IMR-90 (cell line): ENCODE results near the gene PAM. TPM values are rescaled to one million over a fixed set of nuclear protein-coding genes. Genes with fewer than 3 reads are reported as not detected.

ENCODE experiments used
- ATAC-seq: fragments of 200-7000 bp; cut with Tn5 transposase; 2 replicates; pipeline ENCODE4 v1.9.1; 2020; ENCODE audit warnings: low read depth, mild to moderate bottlenecking, moderate library complexity
- BruUV-seq: library from RNA; stranded (reverse); fragments of 400-500 nt; replicated peaks from 2 replicates; lab custom pipeline; 2021; lab: Mats Ljungman, UMichigan
- CTCF ChIA-PET: fragments of 300-600 bp; formaldehyde crosslinking; extraction: SDS; loops from one replicate; lab custom pipeline; 2021; ENCODE audit warnings: antibody characterized with exemption; lab: Yijun Ruan, JAX
- POLR2A ChIA-PET: fragments of 300-600 bp; sonication (Branson Sonifier 250); formaldehyde crosslinking; loops from one replicate; lab custom pipeline; 2022; ENCODE audit warnings: antibody characterized with exemption; ENCODE audit not compliant: unreplicated experiment; lab: Charles Lee
- DNase-seq: peaks from one replicate; pipeline ENCODE4 v3.0.0; 2013
- H2AFZ ChIP-seq: replicated peaks from 2 replicates; pipeline ENCODE3; 2013; ENCODE audit warnings: low read length, mild to moderate bottlenecking; ENCODE audit not compliant: poor library complexity
- H2AK5ac ChIP-seq: 2 replicates; pipeline ENCODE4 v1.6.1; 2013; ENCODE audit warnings: low read depth, low read length, inconsistent platforms
- H2AK9ac ChIP-seq: replicated peaks from 2 replicates; pipeline ENCODE3; 2013; ENCODE audit warnings: mild to moderate bottlenecking, low read depth, low read length, moderate library complexity; ENCODE audit not compliant: poor library complexity
- H2BK120ac ChIP-seq: 2 replicates; pipeline ENCODE4 v1.6.1; 2013; ENCODE audit warnings: low read depth, low read length, inconsistent platforms
- H2BK15ac ChIP-seq: 3 replicates; pipeline ENCODE4 v1.6.1; 2013; ENCODE audit warnings: low read depth, low read length, inconsistent platforms
- H2BK20ac ChIP-seq: 2 replicates; pipeline ENCODE4 v1.6.1; 2013; ENCODE audit warnings: low read depth, mild to moderate bottlenecking, inconsistent platforms, low read length, moderate library complexity
- H2BK5ac ChIP-seq: 2 replicates; pipeline ENCODE4 v1.6.1; 2013; ENCODE audit warnings: mild to moderate bottlenecking, low read depth, low read length, inconsistent platforms; ENCODE audit not compliant: poor library complexity, severe bottlenecking
- H3K14ac ChIP-seq: replicated peaks from 2 replicates; pipeline ENCODE4 v1.6.1; 2013; ENCODE audit warnings: low read depth, low read length, inconsistent platforms
- H3K18ac ChIP-seq: 2 replicates; pipeline ENCODE4 v1.6.1; 2013; ENCODE audit warnings: low read depth, low read length, control low read depth
- H3K23ac ChIP-seq: 2 replicates; pipeline ENCODE4 v1.6.1; 2013; ENCODE audit warnings: low read depth, low read length, inconsistent platforms
- H3K27ac ChIP-seq: 2 replicates; pipeline ENCODE4 v1.5.1; 2013; ENCODE audit warnings: mild to moderate bottlenecking, control low read depth, low read length; ENCODE audit not compliant: insufficient read depth
- H3K27me3 ChIP-seq: 2 replicates; pipeline ENCODE4 v1.6.1; 2013; ENCODE audit warnings: low read length; ENCODE audit not compliant: control insufficient read depth, insufficient read depth
- H3K36me3 ChIP-seq: 2 replicates; pipeline ENCODE4 v1.6.1; 2013; ENCODE audit warnings: low read length, mixed read lengths; ENCODE audit not compliant: control insufficient read depth, insufficient read depth
- H3K4ac ChIP-seq: 2 replicates; pipeline ENCODE4 v1.6.1; 2013; ENCODE audit warnings: low read depth, low read length, inconsistent platforms
- H3K4me1 ChIP-seq: 2 replicates; pipeline ENCODE4 v1.6.1; 2013; ENCODE audit warnings: low read length, mixed read lengths; ENCODE audit not compliant: control insufficient read depth, insufficient read depth
- H3K4me2 ChIP-seq: 2 replicates; pipeline ENCODE4 v1.6.1; 2013; ENCODE audit warnings: low read depth, mild to moderate bottlenecking, control low read depth, low read length, moderate library complexity
- H3K4me3 ChIP-seq: 2 replicates; pipeline ENCODE4 v1.5.1; 2013; ENCODE audit warnings: low read depth, mild to moderate bottlenecking, control low read depth, low read length, moderate library complexity; ENCODE audit not compliant: insufficient read depth
- H3K56ac ChIP-seq: 2 replicates; pipeline ENCODE4 v1.6.1; 2013; ENCODE audit warnings: low read length, inconsistent platforms; ENCODE audit not compliant: insufficient read depth; ENCODE audit errors: extremely low read depth
- H3K79me1 ChIP-seq, 2 experiments: 2 replicates each; pipeline ENCODE4 v1.6.1; 2013; ENCODE audit warnings: low read length in 2 of 2, inconsistent platforms in 1 of 2, low read depth in 1 of 2
- H3K9ac ChIP-seq: 2 replicates; pipeline ENCODE4 v1.6.1; 2013; ENCODE audit warnings: low read depth, low read length, control low read depth
- H3K9me1 ChIP-seq: 2 replicates; pipeline ENCODE4 v1.6.1; 2013; ENCODE audit warnings: low read length, inconsistent platforms; ENCODE audit not compliant: insufficient read depth
- H3K9me3 ChIP-seq: 2 replicates; pipeline ENCODE4 v1.6.1; 2013; ENCODE audit warnings: low read length; ENCODE audit not compliant: control insufficient read depth, insufficient read depth
- H4K20me1 ChIP-seq: 2 replicates; pipeline ENCODE4 v1.6.1; 2013; ENCODE audit warnings: low read length, inconsistent platforms; ENCODE audit not compliant: insufficient read depth
- H4K5ac ChIP-seq: 2 replicates; pipeline ENCODE4 v1.6.1; 2013; ENCODE audit warnings: mild to moderate bottlenecking, low read depth, low read length, control low read depth
- H4K8ac ChIP-seq, 2 experiments: 2 replicates each; pipeline ENCODE4 v1.6.1; 2013; ENCODE audit warnings: low read depth in 2 of 2, low read length in 2 of 2, control low read depth in 1 of 2, inconsistent platforms in 1 of 2
- H4K91ac ChIP-seq: 2 replicates; pipeline ENCODE4 v1.6.1; 2013; ENCODE audit warnings: low read depth, low read length, inconsistent platforms; ENCODE audit not compliant: insufficient read depth
- BHLHE40 ChIP-seq: fragments of 150-350 bp; IDR thresholded peaks from 2 replicates; pipeline ENCODE4 v1.6.1; 2016; ENCODE audit warnings: mild to moderate bottlenecking, low read depth, low read length
- FOS ChIP-seq: fragments of 150-350 bp; IDR thresholded peaks from 2 replicates; pipeline ENCODE4 v1.6.1; 2016; ENCODE audit warnings: low read depth, low read length
- MAZ ChIP-seq: IDR thresholded peaks from 2 replicates; pipeline ENCODE4 v1.6.1; 2012; ENCODE audit warnings: low read depth, mild to moderate bottlenecking, low read length, improper control_type of control experiment, moderate library complexity, borderline replicate concordance
- MXI1 ChIP-seq: IDR thresholded peaks from 2 replicates; pipeline ENCODE4 v1.6.1; 2012; ENCODE audit warnings: low read depth, mild to moderate bottlenecking, low read length, moderate library complexity, borderline replicate concordance
- RAD21 ChIP-seq: IDR thresholded peaks from 2 replicates; pipeline ENCODE4 v1.6.1; 2012; ENCODE audit warnings: low read length, improper control_type of control experiment
- SMC3 ChIP-seq: fragments of 150-350 bp; IDR thresholded peaks from 2 replicates; pipeline ENCODE4 v1.6.1; 2016; ENCODE audit warnings: low read depth, mild to moderate bottlenecking, antibody characterized with exemption, low read length, moderate library complexity
- WGBS, 2 experiments: methylation state at CpG; one replicate each; pipeline versions ENCODE4 v1.1.5 to v1.1.7; 2013; ENCODE audit warnings: missing lambda C conversion rate in 2 of 2; ENCODE audit not compliant: insufficient read length in 1 of 2; ENCODE audit errors: extremely low coverage in 2 of 2; 5-methylcytosine and 5-hydroxymethylcytosine counted together
- dilution Hi-C: fragments of 300-500 bp; cut with HindIII; formaldehyde crosslinking; loops from one replicate; pipeline ENCODE4 v1.14.3; 2018; ENCODE audit warnings: low sequenced_read_pairs; ENCODE audit not compliant: unreplicated experiment
- in situ Hi-C: fragments of 300-500 bp; cut with MboI; formaldehyde crosslinking; loops from 3 replicates; pipeline ENCODE4 v1.14.3; 2019; ENCODE audit warnings: low sequenced_read_pairs, inconsistent platforms, mixed read lengths
- intact Hi-C: fragments of 100-400 bp; cut with micrococcal nuclease; formaldehyde crosslinking; loops from 2 replicates; pipeline ENCODE4 v1.10.0; 2022
- polyA plus RNA-seq, 3 experiments: library from polyadenylated mRNA; depleted of rRNA; stranded (reverse); fragments of >200 nt; gene quantifications; 2 replicates each; pipeline ENCODE4 v1.2.3, GENCODE V29; 2012; ENCODE audit warnings: low replicate concordance in 1 of 3
- total RNA-seq: library from RNA; depleted of rRNA; stranded (reverse); fragments of >200 nt; gene quantifications from 2 replicates; pipeline ENCODE4 v1.2.3, GENCODE V29; 2012

Gene PAM
- total and polyA plus RNA-seq, 2 of the 4 experiments (the other 2 are of a cell fraction): 115 to 179 TPM

GRCh38 chr5:102807878-102808502 lies 52.9 kb downstream of the PAM start:
- H3K23ac ChIP-seq: no peak overlapping the region
- H4K5ac ChIP-seq: no peak overlapping the region
- H3K79me1 ChIP-seq: peaks cover 14 to 28% of the 10 kb centered on the region in 2 experiments
- H3K27me3 ChIP-seq: no peaks in the 10 kb centered on the region
- DNase-seq: peak; percentile 79
- intact Hi-C loops (loop anchor here (5.0 kb wide), 1 partner anchor 39 kb away; no protein-coding TSS in a partner anchor), in situ Hi-C loops (no loop called here), dilution Hi-C loops (no loop called here)
- H3K36me3 ChIP-seq: no peaks in the 10 kb centered on the region
- no peak overlapping the region for H2BK120ac ChIP-seq
- no peak overlapping the region for H2BK20ac ChIP-seq
- no peak overlapping the region for H2AFZ ChIP-seq
- H2BK15ac ChIP-seq: no peak overlapping the region
- H3K27ac ChIP-seq: no peak overlapping the region
- H4K8ac ChIP-seq: no peak overlapping the region
- H4K20me1 ChIP-seq: peaks cover 7% of the 10 kb centered on the region
- H2AK5ac ChIP-seq: no peak overlapping the region
- no peak overlapping the region for H4K91ac ChIP-seq
- no peak overlapping the region for H2BK5ac ChIP-seq
- H3K14ac ChIP-seq: no peak overlapping the region
- TF ChIP-seq MAZ (no peak), MXI1 (no peak), RAD21 (no peak), BHLHE40 (no peak), SMC3 (no peak), FOS (peak; percentile 23; the same call in 1 of the 2 replicates)
- no TSS peak for BruUV-seq
- ChIA-PET POLR2A (no interaction called here), CTCF (interaction anchor here (0.6 to 1.0 kb wide), 2 partner anchors 8 to 68 kb away, joined by 3 to 4 read pairs; no protein-coding TSS in a partner anchor)
- no peak overlapping the region for H3K4me2 ChIP-seq
- H3K4me1 ChIP-seq: no peaks in the 10 kb centered on the region
- H3K18ac ChIP-seq: no peak overlapping the region
- H3K9me3 ChIP-seq: no peaks in the 10 kb centered on the region
- H3K4me3 ChIP-seq: no peak overlapping the region
- no peak overlapping the region for H2AK9ac ChIP-seq
- no peak; the same call in 1 of the 2 replicates for ATAC-seq
- no peaks in the 10 kb centered on the region for H3K9me1 ChIP-seq
- H3K56ac ChIP-seq: no peak overlapping the region
- H3K9ac ChIP-seq: no peak overlapping the region
- WGBS, 2 experiments: no CpG with 5 or more reads among the region's 7 CpGs
- H3K4ac ChIP-seq: no peak overlapping the region
